Choroid plexus epithelial cell (primary cell): ENCODE results near the gene TMEM123.
"Not testable (repeated sequence)": the region's sequence is repeated elsewhere in the genome, so short reads cannot be mapped to it uniquely, and the experiment has no call there.

ENCODE experiments used
- DNase-seq: peaks from one replicate; pipeline ENCODE4 v3.0.0-alpha.2; 2010; ENCODE audit warnings: low read depth
- H3K4me3 ChIP-seq: 2 replicates; pipeline ENCODE4 v1.5.1; 2011; ENCODE audit warnings: low read depth, mild to moderate bottlenecking, control low read depth, low read length, moderate library complexity
- TF ChIP-seq, protein P1 (sequence below): conservative IDR thresholded peaks from 2 replicates; pipeline ENCODE4 v1.5.1; 2011; ENCODE audit warnings: low read depth, mild to moderate bottlenecking, control low read depth, inconsistent platforms, low read length, moderate library complexity

TMEM123 gene

DNA sequence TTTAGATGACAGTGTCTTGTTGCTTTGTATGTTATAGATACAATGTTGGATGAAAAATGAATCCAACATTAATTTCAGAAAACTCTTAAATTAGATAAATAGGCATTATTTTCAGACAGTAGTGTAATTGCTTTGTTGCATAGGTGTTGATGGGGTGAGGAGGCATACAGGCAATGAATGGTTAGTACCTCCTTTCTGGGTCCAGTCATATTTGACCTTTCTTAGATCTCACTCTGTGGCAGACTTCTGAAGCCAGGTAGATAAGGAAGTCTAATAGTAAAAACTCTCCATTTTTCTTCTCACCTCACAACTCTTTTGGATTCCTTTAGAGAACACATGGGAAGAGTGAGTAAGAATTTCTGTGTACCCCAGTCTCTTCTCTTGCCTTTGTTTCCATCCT is 73.7 kb downstream of the TMEM123 start:
- DNase-seq: no peak
- TF ChIP-seq, protein P1, sequence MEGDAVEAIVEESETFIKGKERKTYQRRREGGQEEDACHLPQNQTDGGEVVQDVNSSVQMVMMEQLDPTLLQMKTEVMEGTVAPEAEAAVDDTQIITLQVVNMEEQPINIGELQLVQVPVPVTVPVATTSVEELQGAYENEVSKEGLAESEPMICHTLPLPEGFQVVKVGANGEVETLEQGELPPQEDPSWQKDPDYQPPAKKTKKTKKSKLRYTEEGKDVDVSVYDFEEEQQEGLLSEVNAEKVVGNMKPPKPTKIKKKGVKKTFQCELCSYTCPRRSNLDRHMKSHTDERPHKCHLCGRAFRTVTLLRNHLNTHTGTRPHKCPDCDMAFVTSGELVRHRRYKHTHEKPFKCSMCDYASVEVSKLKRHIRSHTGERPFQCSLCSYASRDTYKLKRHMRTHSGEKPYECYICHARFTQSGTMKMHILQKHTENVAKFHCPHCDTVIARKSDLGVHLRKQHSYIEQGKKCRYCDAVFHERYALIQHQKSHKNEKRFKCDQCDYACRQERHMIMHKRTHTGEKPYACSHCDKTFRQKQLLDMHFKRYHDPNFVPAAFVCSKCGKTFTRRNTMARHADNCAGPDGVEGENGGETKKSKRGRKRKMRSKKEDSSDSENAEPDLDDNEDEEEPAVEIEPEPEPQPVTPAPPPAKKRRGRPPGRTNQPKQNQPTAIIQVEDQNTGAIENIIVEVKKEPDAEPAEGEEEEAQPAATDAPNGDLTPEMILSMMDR: no peak
- no peak overlapping the region for H3K4me3 ChIP-seq

DNA sequence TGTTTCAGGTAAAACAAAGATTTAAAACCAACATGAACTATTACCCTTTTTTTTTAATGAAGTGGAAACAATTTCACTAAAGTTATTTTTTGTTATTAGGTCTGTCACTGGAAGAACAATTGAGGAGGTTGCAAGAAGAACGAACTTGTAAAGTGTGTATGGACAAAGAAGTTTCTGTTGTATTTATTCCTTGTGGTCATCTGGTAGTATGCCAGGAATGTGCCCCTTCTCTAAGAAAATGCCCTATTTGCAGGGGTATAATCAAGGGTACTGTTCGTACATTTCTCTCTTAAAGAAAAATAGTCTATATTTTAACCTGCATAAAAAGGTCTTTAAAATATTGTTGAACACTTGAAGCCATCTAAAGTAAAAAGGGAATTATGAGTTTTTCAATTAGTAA is 74.7 kb downstream of the TMEM123 start:
- TF ChIP-seq, protein P1: no peak
- no peak overlapping the region for H3K4me3 ChIP-seq
- DNase-seq: no peak

DNA sequence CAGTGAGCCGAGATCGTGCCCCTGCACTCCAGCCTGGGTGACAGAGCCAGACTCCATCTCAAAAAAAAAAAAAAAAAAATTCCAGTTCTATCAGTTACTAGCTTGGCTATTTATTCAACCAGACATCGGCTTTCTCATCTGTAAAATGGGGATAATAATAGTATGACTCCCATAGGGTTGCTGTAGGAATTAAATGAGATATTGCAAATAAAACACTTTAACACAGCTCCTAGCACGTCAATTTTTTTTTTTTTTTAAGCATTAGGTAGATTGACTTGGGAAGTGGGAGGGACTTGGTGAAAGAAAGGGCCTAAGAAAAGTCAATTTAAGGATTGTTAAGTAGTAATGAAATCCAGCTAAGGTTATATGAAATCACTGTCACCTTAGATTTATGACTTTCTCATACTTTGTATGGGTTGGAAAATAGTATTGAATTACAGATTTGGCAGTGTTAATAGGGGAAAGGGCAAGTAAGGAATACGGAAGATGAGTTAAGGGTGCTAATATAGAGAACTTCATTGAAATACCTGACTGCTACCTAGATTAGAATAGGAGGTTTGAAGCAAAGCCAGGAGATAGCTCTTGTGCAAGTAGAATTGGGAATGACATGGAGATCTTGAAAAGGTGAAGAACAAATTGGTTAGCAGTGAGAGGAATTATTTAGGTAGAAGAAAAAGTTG is 76.7 kb downstream of the TMEM123 start:
- DNase-seq: no peak
- H3K4me3 ChIP-seq: no peak overlapping the region
- TF ChIP-seq, protein P1: no peak

DNA sequence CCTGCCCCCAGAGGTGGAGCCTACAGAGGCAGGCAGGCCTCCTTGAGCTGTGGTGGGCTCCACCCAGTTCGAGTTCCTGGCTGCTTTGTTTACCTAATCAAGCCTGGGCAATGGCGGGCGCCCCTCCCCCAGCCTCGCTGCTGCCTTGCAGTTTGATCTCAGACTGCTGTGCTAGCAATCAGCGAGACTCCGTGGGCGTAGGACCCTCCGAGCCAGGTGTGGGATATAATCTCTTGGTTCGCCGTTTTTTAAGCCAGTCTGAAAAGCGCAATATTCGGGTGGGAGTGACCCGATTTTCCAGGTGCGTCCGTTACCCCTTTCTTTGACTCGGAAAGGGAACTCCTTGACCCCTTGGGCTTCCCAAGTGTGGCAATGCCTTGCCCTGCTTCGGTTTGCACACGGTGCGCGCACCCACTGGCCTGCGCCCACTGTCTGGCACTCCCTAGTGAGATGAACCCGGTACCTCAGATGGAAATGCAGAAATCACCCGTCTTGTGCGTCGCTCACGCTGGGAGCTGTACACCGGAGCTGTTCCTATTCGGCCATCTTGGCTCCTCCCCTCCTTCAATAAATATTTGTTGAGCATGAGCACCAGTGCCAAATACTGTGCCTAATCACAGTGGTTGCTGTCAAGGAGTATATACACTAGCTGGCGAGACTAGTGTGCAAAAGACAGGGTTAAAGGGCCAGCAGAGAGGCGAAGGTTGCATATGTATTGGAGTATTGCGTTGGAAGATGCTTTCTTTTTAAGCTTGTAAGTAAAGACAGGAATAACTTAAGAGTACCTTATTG is 77.7 kb downstream of the TMEM123 start:
- not testable (repeated sequence) for H3K4me3 ChIP-seq, DNase-seq

DNA sequence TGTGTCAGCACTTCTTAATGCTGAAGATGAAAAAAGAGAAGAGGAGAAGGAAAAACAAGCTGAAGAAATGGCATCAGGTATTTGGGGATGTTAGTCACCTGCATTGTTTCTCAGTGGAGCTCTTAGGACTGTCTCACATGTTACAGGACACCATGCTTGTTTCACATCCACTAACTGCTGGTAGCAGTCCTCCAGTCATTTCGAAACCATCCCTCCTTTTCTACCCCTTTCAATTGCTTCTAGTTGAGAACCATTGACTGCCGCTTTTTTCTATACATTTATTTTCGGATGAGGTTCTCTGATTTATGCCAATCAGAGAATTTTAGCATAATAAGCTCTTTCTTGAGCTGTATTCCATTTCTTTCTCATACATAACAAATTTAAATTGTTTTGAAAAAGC is 84.1 kb downstream of the TMEM123 start:
- TF ChIP-seq, protein P1: no peak
- no peak for DNase-seq
- H3K4me3 ChIP-seq: no peak overlapping the region

DNA sequence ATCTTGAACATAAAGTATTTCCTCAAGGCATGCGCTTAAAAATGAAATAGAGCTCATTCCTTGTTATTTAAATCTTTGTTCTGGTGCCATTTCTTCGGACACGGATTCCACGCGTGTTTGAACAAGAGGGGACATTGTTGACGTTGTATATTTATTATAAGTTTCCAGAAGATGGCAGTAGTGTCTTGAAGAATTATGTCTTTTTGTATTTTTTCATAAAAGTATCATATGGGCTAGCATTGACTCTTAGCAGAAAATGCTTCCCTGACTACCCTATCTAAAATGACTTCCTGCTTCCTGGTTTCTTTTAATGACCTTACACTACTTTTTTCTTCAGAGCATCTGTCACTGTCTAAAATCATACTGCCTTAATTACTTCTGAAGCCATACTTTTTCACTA is 85.2 kb downstream of the TMEM123 start:
- TF ChIP-seq, protein P1: peak; percentile 35
- H3K4me3 ChIP-seq: no peak overlapping the region
- peak; percentile 56 for DNase-seq

DNA sequence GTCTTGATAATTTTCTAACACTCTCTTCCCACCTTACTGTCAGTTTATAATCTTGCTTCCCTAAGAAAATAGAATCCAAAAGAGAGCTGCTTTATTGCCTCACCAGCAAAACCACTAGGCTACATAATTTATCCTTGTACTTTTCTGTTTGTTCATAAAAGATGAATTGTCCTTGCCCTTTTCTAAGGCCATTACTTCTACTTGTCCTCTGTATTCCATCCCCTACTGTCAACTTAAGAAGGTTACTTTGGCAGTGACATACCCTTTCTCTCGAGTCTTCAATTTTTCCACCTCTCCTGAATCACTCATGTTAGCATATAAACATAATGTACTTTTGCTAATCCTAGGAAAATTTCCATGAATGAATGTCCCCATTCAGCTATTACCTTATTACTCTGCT is 87.6 kb downstream of the TMEM123 start:
- TF ChIP-seq, protein P1: no peak
- H3K4me3 ChIP-seq: no peak overlapping the region

More for the DNA sequence above, 87.6 kb downstream of the TMEM123 start:
- no peak for DNase-seq
